K562 (cell line): ENCODE data around the gene BRINP1. TPM values are rescaled to one million over a fixed set of nuclear protein-coding genes. Genes with fewer than 3 reads are reported as not detected.

Source experiments
- ATAC-seq: fragments of 200-7000 bp; cut with Tn5 transposase; 3 replicates; pipeline ENCODE4 v1.9.1; 2020; ENCODE audit warnings: moderate library complexity
- BruUV-seq: library from RNA; stranded (reverse); fragments of 400-500 nt; replicated peaks from 2 replicates; lab custom pipeline; 2021; lab: Mats Ljungman, UMichigan
- CTCF ChIA-PET: fragments of 300-600 bp; formaldehyde crosslinking; extraction: SDS; loops from one replicate; lab custom pipeline; 2021; ENCODE audit warnings: low intra/inter-chr PET ratio; lab: Yijun Ruan, JAX
- POLR2A ChIA-PET: fragments of 300-600, 350-650 bp; sonication (Branson Sonifier 250); formaldehyde crosslinking; extraction: SDS; loops from one replicate; lab custom pipeline; 2021; ENCODE audit warnings: antibody characterized with exemption, inconsistent platforms; lab: Yijun Ruan, JAX
- DNase-seq, 4 experiments: peaks; one replicate each; pipeline versions ENCODE4 v3.0.0 to v3.0.0-alpha.2; 2011 to 2018; ENCODE audit warnings: low spot score in 3 of 4, mixed read lengths in 3 of 4; ENCODE audit errors: extremely low read depth in 1 of 4
- FAIRE-seq: peaks from 2 replicates; lab custom pipeline; 2011; peaks lifted over from hg19 to GRCh38; lab: Jason Lieb, UNC
- H2AFZ ChIP-seq: 2 replicates; pipeline ENCODE4 v1.6.0; 2011; ENCODE audit warnings: low read depth, low read length, control low read depth, inconsistent platforms
- H3K27ac ChIP-seq: fragments of 200-600 bp; 3 replicates; pipeline ENCODE4 v1.8.0; 2011; ENCODE audit warnings: low read depth, mild to moderate bottlenecking, control low read depth, inconsistent platforms, low read length, moderate library complexity, mixed read lengths; ENCODE audit errors: extremely low read depth
- H3K27me3 ChIP-seq, 2 experiments: fragments of 300-600 bp in 1 of 2; 2 replicates in 1 of 2; 3 replicates in 1 of 2; pipeline versions ENCODE4 v1.6.0 to v1.8.0; 2011; ENCODE audit warnings: inconsistent platforms in 2 of 2, low read length in 2 of 2, mild to moderate bottlenecking in 1 of 2, mixed read lengths in 1 of 2, moderate library complexity in 1 of 2; ENCODE audit not compliant: control insufficient read depth in 2 of 2, insufficient read depth in 2 of 2
- H3K36me3 ChIP-seq: fragments of 300-600 bp; 3 replicates; pipeline ENCODE4 v1.8.0; 2011; ENCODE audit warnings: mild to moderate bottlenecking, low read length, inconsistent platforms; ENCODE audit not compliant: control insufficient read depth, insufficient read depth
- H3K4me1 ChIP-seq, 2 experiments: fragments of 200-600 bp in 1 of 2; replicated peaks in 1 of 2; 2 replicates in 1 of 2; 3 replicates in 1 of 2; pipeline versions ENCODE4 v1.5.1 to v1.8.0; 2011; ENCODE audit warnings: inconsistent platforms in 2 of 2, low read length in 2 of 2, mild to moderate bottlenecking in 1 of 2, mixed read lengths in 1 of 2, moderate library complexity in 1 of 2; ENCODE audit not compliant: control insufficient read depth in 2 of 2, insufficient read depth in 2 of 2
- H3K4me2 ChIP-seq: 2 replicates; pipeline ENCODE4 v1.6.1; 2011; ENCODE audit warnings: low read length, control low read depth, inconsistent platforms, mixed read lengths; ENCODE audit not compliant: insufficient read depth
- H3K4me3 ChIP-seq: fragments of 200-600 bp; sonication (generic), shearing (Covaris generic); 2 replicates; pipeline ENCODE4 v1.5.1; 2016; ENCODE audit warnings: control low read depth, inconsistent platforms
- H3K79me2 ChIP-seq: fragments of 200-600 bp; 3 replicates; pipeline ENCODE4 v1.8.0; 2011; ENCODE audit warnings: low read length, inconsistent platforms; ENCODE audit not compliant: control insufficient read depth, insufficient read depth
- H3K9ac ChIP-seq, 2 experiments: 2 replicates each; pipeline versions ENCODE4 v1.6.0 to v1.6.1; 2011; ENCODE audit warnings: low read depth in 2 of 2, low read length in 2 of 2, control low read depth in 1 of 2, inconsistent platforms in 1 of 2, mild to moderate bottlenecking in 1 of 2, mixed read lengths in 1 of 2; ENCODE audit not compliant: insufficient read depth in 1 of 2
- H3K9me1 ChIP-seq: one replicate; pipeline ENCODE4 v1.6.0; 2011; ENCODE audit warnings: inconsistent platforms, mild to moderate bottlenecking, low read length, moderate library complexity; ENCODE audit not compliant: control insufficient read depth, insufficient read depth
- H3K9me3 ChIP-seq: replicated peaks from 2 replicates; pipeline ENCODE4 v1.5.1; 2011; ENCODE audit warnings: low read depth, low read length, inconsistent platforms; ENCODE audit not compliant: control insufficient read depth, insufficient read depth
- H4K20me1 ChIP-seq: replicated peaks from 2 replicates; pipeline ENCODE4 v1.6.1; 2011; ENCODE audit warnings: low read length, inconsistent platforms, mixed read lengths; ENCODE audit not compliant: control insufficient read depth, insufficient read depth
- ATF7 ChIP-seq: fragments of 450-650 bp; IDR thresholded peaks from 2 replicates; pipeline ENCODE4 v1.7.1; 2014; ENCODE audit warnings: mild to moderate bottlenecking, moderate library complexity
- MTA2 ChIP-seq: fragments of 450-650 bp; IDR thresholded peaks from 2 replicates; pipeline ENCODE4 v1.6.1; 2016; ENCODE audit warnings: low read depth
- MTA3 ChIP-seq: fragments of 450-650 bp; formaldehyde crosslinking; IDR thresholded peaks from 2 replicates; pipeline ENCODE4 v1.6.1; 2017; ENCODE audit warnings: mild to moderate bottlenecking, borderline replicate concordance
- RB1 ChIP-seq: fragments of 450-650 bp; IDR thresholded peaks from 2 replicates; pipeline ENCODE4 v1.6.1; 2017; ENCODE audit warnings: low read depth, mild to moderate bottlenecking
- SIX5 ChIP-seq, 2 experiments: IDR thresholded peaks; 2 replicates each; pipeline ENCODE4 v1.6.1; 2011; ENCODE audit warnings: low read length in 2 of 2, borderline replicate concordance in 1 of 2, low read depth in 1 of 2, mild to moderate bottlenecking in 1 of 2, moderate library complexity in 1 of 2; ENCODE audit not compliant: insufficient read depth in 1 of 2
- TCFL5 ChIP-seq: fragments of 250-450 bp; sonication (Bioruptor Pico); conservative IDR thresholded peaks from 2 replicates; pipeline ENCODE4 v1.6.1; 2021; ENCODE audit warnings: mild to moderate bottlenecking, moderate library complexity, matching md5 sums
- ZBTB49 ChIP-seq: sonication (generic); formaldehyde crosslinking; IDR thresholded peaks from 2 replicates; pipeline ENCODE4 v1.8.0; 2022; ENCODE audit warnings: missing genetic modification reagents, mild to moderate bottlenecking, borderline replicate concordance
- ZC3H11A ChIP-seq: IDR thresholded peaks from 2 replicates; pipeline ENCODE4 v1.6.1; 2012; ENCODE audit warnings: low read depth, low read length, improper control_type of control experiment
- WGBS: fragments of 100-300 bp; shearing (Covaris generic); methylation state at CpG from one replicate; pipeline ENCODE4 v1.1.6; 2016; ENCODE audit warnings: low coverage, mixed read lengths; ENCODE audit not compliant: insufficient coverage; ENCODE audit errors: missing lambda C conversion rate; 5-methylcytosine and 5-hydroxymethylcytosine counted together
- in situ Hi-C: fragments of 300-500 bp; cut with MboI; formaldehyde crosslinking; loops from 4 replicates; pipeline ENCODE4 v1.15.0; 2018; ENCODE audit warnings: inconsistent platforms, mixed read lengths
- intact Hi-C: fragments of 100-400 bp; cut with micrococcal nuclease; formaldehyde crosslinking; loops from 2 replicates; pipeline ENCODE4 v1.14.2; 2022
- polyA plus RNA-seq, 8 experiments: library from polyadenylated mRNA; depleted of rRNA in 4 of 8; stranded (reverse) in 5 of 8; unstranded in 3 of 8; fragments of >200 nt; fragmentation: Nextera tagmentation in 2 of 8; fragmentation: Illumina TruSeq in 1 of 8; extraction: Ambion mirVana in 2 of 8; extraction: Trizol in 1 of 8; gene quantifications; 2 replicates each; pipeline versions ENCODE4 v1.2.1 to v1.2.3, GENCODE V29; 2011 to 2014; ENCODE audit warnings: inconsistent platforms in 1 of 8, missing spikeins in 1 of 8
- total RNA-seq, 7 experiments: library from RNA; depleted of rRNA in 6 of 7; stranded (reverse); fragments of >200 nt in 6 of 7; fragmentation: Illumina TruSeq in 2 of 7; extraction: Trizol in 2 of 7; gene quantifications; 2 replicates each; pipeline versions ENCODE4 v1.2.1 to v1.2.3, GENCODE V29; 2011 to 2021; ENCODE audit warnings: low replicate concordance in 1 of 7
- TF ChIP-seq, protein P1 (sequence below), 3 experiments: fragments of 200-800 bp in 1 of 3; sonication (Bioruptor generic) in 1 of 3; sonication (generic) in 1 of 3; formaldehyde crosslinking in 1 of 3; IDR thresholded peaks; 2 replicates each; pipeline versions ENCODE4 v1.6.1 to v1.8.0; 2016 to 2022; ENCODE audit warnings: mild to moderate bottlenecking in 2 of 3, missing compliant biosample characterization in 2 of 3, missing genetic modification characterization in 2 of 3, missing genetic modification reagents in 1 of 3
- TF ChIP-seq, protein P2 (sequence below): fragments of 450-650 bp; IDR thresholded peaks from one replicate; pipeline ENCODE4 v1.6.1; 2018; ENCODE audit warnings: mild to moderate bottlenecking, moderate library complexity; ENCODE audit not compliant: partially characterized antibody
- TF ChIP-seq, protein P3 (sequence below): IDR thresholded peaks from 2 replicates; pipeline ENCODE4 v1.6.1; 2011; ENCODE audit not compliant: insufficient read length; ENCODE audit errors: extremely low read depth

The BRINP1 gene
- total and polyA plus RNA-seq, 9 of the 15 experiments (the other 6 are each of a cell fraction or from before 2014, with no cell fraction given): not detected

- H3K9me1 ChIP-seq: no peaks in the 10 kb centered on the region
- no peak overlapping the region for H3K27ac ChIP-seq
- intact Hi-C loops (no loop called here), in situ Hi-C loops (no loop called here)
- ATAC-seq (no peak), FAIRE-seq (no peak), DNase-seq (no peak)
- H3K4me3 ChIP-seq: no peak overlapping the region
- 6% methylated on average over 2 of the region's 2 CpGs for WGBS
- no peaks in the 10 kb centered on the region for H3K27me3 ChIP-seq
- ChIA-PET POLR2A (no interaction called here), CTCF (no interaction called here)
- no peak overlapping the region for H3K4me2 ChIP-seq
- H4K20me1 ChIP-seq: no peaks in the 10 kb centered on the region
- H2AFZ ChIP-seq: no peak overlapping the region
- BruUV-seq: no TSS peak
- no peaks in the 10 kb centered on the region for H3K36me3 ChIP-seq
- no peak overlapping the region for H3K9ac ChIP-seq
- H3K4me1 ChIP-seq: no peaks in the 10 kb centered on the region
- no peaks in the 10 kb centered on the region for H3K79me2 ChIP-seq
- TF ChIP-seq ZBTB49: no peak
- no peak for TF ChIP-seq MTA2
- TF ChIP-seq, protein P1, sequence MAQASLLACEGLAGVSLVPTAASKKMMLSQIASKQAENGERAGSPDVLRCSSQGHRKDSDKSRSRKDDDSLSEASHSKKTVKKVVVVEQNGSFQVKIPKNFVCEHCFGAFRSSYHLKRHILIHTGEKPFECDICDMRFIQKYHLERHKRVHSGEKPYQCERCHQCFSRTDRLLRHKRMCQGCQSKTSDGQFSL (CRISPR knock-in tag; IDR thresholded peaks at IDR 0.05): no peak
- TF ChIP-seq, protein P1 (tag; IDR thresholded peaks at IDR 0.05): no peak
- no peak for TF ChIP-seq ATF7
- TF ChIP-seq, protein P2, sequence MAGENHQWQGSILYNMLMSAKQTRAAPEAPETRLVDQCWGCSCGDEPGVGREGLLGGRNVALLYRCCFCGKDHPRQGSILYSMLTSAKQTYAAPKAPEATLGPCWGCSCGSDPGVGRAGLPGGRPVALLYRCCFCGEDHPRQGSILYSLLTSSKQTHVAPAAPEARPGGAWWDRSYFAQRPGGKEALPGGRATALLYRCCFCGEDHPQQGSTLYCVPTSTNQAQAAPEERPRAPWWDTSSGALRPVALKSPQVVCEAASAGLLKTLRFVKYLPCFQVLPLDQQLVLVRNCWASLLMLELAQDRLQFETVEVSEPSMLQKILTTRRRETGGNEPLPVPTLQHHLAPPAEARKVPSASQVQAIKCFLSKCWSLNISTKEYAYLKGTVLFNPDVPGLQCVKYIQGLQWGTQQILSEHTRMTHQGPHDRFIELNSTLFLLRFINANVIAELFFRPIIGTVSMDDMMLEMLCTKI: no peak
- no peak for TF ChIP-seq TCFL5
- TF ChIP-seq MTA3: no peak
- TF ChIP-seq, protein P3, sequence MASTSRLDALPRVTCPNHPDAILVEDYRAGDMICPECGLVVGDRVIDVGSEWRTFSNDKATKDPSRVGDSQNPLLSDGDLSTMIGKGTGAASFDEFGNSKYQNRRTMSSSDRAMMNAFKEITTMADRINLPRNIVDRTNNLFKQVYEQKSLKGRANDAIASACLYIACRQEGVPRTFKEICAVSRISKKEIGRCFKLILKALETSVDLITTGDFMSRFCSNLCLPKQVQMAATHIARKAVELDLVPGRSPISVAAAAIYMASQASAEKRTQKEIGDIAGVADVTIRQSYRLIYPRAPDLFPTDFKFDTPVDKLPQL: no peak
- no peak for TF ChIP-seq ZC3H11A
- no peak for TF ChIP-seq RB1
- no peak for TF ChIP-seq SIX5 (IDR thresholded peaks at IDR 0.05; ENCODE audit: borderline replicate concordance in 1 of 2, insufficient read depth in 1 of 2, low read depth in 1 of 2, low read length in 2 of 2)
- H3K9me3 ChIP-seq: no peaks in the 10 kb centered on the region
Measured at GRCh38 chr9:119215651-119216050, 153.6 kb downstream of the BRINP1 start.
